MCF 10A (cell line): Measurements from ENCODE around the gene MAGEB6. TPM values are rescaled to one million over a fixed set of nuclear protein-coding genes. Genes with fewer than 3 reads are reported as not detected.

Experiments used
- BruUV-seq: library from RNA; stranded (reverse); fragments of 400-500 nt; replicated peaks from 2 replicates; lab custom pipeline; 2021; lab: Mats Ljungman, UMichigan
- CTCF ChIA-PET: fragments of 300-600 bp; sonication (Branson Sonifier 250); formaldehyde crosslinking; extraction: SDS; loops from one replicate; lab custom pipeline; 2021; ENCODE audit warnings: antibody characterized with exemption, inconsistent platforms; lab: Yijun Ruan, JAX
- POLR2A ChIA-PET: fragments of 300-600, 350-650 bp; sonication (Branson Sonifier 250); formaldehyde crosslinking; extraction: SDS; loops from one replicate; lab custom pipeline; 2020; ENCODE audit warnings: antibody characterized with exemption, inconsistent platforms; lab: Yijun Ruan, JAX
- DNase-seq: peaks from one replicate; pipeline ENCODE4 v3.0.0-alpha.2; 2018; ENCODE audit not compliant: unreplicated experiment
- H3K27ac Mint-ChIP-seq: one replicate; pipeline ENCODE4 v1.8.0; 2022; ENCODE audit warnings: mild to moderate bottlenecking, low read depth, mixed read lengths; ENCODE audit not compliant: unreplicated experiment
- H3K27me3 Mint-ChIP-seq: one replicate; pipeline ENCODE4 v1.8.0; 2022; ENCODE audit warnings: mixed read lengths; ENCODE audit not compliant: insufficient read depth, unreplicated experiment
- H3K36me3 Mint-ChIP-seq: one replicate; pipeline ENCODE4 v1.8.0; 2022; ENCODE audit warnings: mild to moderate bottlenecking, moderate library complexity, mixed read lengths; ENCODE audit not compliant: insufficient read depth, unreplicated experiment
- H3K4me1 Mint-ChIP-seq: one replicate; pipeline ENCODE4 v1.8.0; 2022; ENCODE audit warnings: mixed read lengths; ENCODE audit not compliant: insufficient read depth, unreplicated experiment
- H3K4me3 Mint-ChIP-seq: one replicate; pipeline ENCODE4 v1.8.0; 2022; ENCODE audit warnings: mild to moderate bottlenecking, moderate library complexity, mixed read lengths; ENCODE audit not compliant: unreplicated experiment
- H3K9me3 Mint-ChIP-seq: one replicate; pipeline ENCODE4 v1.8.0; 2022; ENCODE audit warnings: mixed read lengths; ENCODE audit not compliant: unreplicated experiment
- intact Hi-C: fragments of 100-400 bp; cut with micrococcal nuclease; formaldehyde crosslinking; loops from 2 replicates; pipeline ENCODE4 v1.14.1; 2022
- total RNA-seq: library from RNA; stranded (reverse); gene quantifications from 2 replicates; pipeline ENCODE4 v1.2.3, GENCODE V29; 2022
- TF ChIP-seq, protein P1 (sequence below): fragments of 200-600 bp; IDR thresholded peaks from one replicate; pipeline ENCODE4 v1.8.0; 2022; ENCODE audit warnings: antibody characterized with exemption, mild to moderate bottlenecking; ENCODE audit not compliant: unreplicated experiment

Gene MAGEB6
- total RNA-seq, 1 experiment from 2014 or later: not detected

DNA sequence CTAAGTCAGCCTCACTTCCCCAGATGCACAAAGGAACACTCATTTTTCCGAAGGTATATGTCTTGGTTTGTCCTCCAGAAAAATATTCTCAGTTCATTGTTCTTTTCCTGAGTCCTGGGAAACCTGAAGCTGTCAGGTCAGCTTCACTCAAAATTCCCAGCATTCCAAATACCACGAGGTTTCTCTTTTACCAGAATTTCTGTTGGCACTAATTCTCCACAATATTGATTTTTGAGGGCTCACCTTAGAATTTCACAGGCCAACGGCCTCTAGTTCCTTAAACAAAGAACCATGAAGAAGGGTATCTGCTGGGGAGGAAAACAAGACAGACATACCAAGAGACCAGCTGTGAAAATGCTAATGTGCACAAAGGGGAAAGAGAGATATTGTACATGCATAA lies 15.8 kb downstream of the MAGEB6 start:
- POLR2A ChIA-PET: no interaction called here
- no peak for DNase-seq
- no peaks in the 10 kb centered on the region for H3K4me1 Mint-ChIP-seq
- H3K9me3 Mint-ChIP-seq: peaks cover 3% of the 10 kb centered on the region
- CTCF ChIA-PET: no interaction called here
- H3K27ac Mint-ChIP-seq: no peak overlapping the region
- no TSS peak for BruUV-seq
- H3K36me3 Mint-ChIP-seq: no peaks in the 10 kb centered on the region
- TF ChIP-seq, protein P1, sequence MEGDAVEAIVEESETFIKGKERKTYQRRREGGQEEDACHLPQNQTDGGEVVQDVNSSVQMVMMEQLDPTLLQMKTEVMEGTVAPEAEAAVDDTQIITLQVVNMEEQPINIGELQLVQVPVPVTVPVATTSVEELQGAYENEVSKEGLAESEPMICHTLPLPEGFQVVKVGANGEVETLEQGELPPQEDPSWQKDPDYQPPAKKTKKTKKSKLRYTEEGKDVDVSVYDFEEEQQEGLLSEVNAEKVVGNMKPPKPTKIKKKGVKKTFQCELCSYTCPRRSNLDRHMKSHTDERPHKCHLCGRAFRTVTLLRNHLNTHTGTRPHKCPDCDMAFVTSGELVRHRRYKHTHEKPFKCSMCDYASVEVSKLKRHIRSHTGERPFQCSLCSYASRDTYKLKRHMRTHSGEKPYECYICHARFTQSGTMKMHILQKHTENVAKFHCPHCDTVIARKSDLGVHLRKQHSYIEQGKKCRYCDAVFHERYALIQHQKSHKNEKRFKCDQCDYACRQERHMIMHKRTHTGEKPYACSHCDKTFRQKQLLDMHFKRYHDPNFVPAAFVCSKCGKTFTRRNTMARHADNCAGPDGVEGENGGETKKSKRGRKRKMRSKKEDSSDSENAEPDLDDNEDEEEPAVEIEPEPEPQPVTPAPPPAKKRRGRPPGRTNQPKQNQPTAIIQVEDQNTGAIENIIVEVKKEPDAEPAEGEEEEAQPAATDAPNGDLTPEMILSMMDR: no peak
- intact Hi-C loops: no loop called here
- H3K27me3 Mint-ChIP-seq: no peaks in the 10 kb centered on the region
- H3K4me3 Mint-ChIP-seq: no peak overlapping the region

DNA sequence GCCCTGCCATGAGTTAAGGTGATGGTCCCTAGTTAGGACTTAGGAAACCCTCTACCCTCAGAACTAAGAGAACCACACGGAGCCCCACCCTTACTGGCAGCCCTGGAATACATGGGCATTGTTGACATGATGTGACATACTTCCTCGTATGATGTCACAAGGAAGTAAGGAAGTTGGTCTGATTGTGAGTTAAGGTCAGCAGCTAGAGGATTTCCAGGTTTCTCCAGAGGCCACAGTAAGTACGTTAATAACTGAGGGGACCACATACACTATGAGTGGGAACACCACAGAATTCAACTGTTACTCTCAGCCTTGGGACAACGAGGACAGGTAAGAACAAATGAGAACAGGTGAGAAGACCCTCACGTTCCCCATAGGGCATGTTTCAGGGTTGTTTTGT lies 23.6 kb downstream of the MAGEB6 start, which contains the start of gene MAGEB5:
Gene MAGEB5, plus strand, starts transcription at position 301 of the 400 bp plus-strand sequence. CDS start 1,133 bp downstream, outside the sequence.
- H3K4me3 Mint-ChIP-seq: no peak within 1 kb of the TSS
- ChIA-PET CTCF (no interaction called here), POLR2A (no interaction called here)
- H3K27ac Mint-ChIP-seq: no peak within 1 kb of the TSS
- H3K9me3 Mint-ChIP-seq: peaks cover 14% of the 10 kb centered on the region
- no peaks in the 10 kb centered on the region for H3K4me1 Mint-ChIP-seq
- no peaks in the 10 kb centered on the region for H3K36me3 Mint-ChIP-seq
- no peaks in the 10 kb centered on the region for H3K27me3 Mint-ChIP-seq
- TF ChIP-seq, protein P1: no peak
- no TSS peak for BruUV-seq
- intact Hi-C loops: no loop called here
- DNase-seq: no peak

DNA sequence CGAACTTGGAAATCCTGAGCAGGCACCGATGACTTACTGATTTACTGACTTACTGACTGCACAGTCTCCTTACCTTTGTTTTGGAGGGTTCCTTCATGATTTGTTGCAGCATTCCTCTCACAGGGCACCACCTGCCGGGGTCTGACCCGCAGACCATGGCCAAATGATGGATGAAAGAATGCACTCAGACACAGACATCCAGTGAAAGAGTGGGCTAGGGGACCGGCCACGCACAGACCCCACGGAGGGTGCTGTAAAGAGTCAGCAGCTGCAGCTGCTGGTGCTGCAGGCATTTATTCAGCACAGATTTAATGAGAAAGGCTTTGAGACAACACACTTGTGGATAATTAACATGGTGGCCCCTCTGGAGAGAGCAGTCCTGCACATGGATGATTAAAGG lies 27.1 kb downstream of the MAGEB6 start:
- TF ChIP-seq, protein P1: no peak
- BruUV-seq: no TSS peak
- H3K4me1 Mint-ChIP-seq: no peaks in the 10 kb centered on the region
- no peak overlapping the region for H3K4me3 Mint-ChIP-seq
- ChIA-PET POLR2A (no interaction called here), CTCF (no interaction called here)
- DNase-seq: no peak
- intact Hi-C loops: no loop called here
- H3K27ac Mint-ChIP-seq: no peak overlapping the region
- H3K27me3 Mint-ChIP-seq: no peaks in the 10 kb centered on the region
- H3K9me3 Mint-ChIP-seq: peaks cover 7% of the 10 kb centered on the region
- H3K36me3 Mint-ChIP-seq: no peaks in the 10 kb centered on the region

DNA sequence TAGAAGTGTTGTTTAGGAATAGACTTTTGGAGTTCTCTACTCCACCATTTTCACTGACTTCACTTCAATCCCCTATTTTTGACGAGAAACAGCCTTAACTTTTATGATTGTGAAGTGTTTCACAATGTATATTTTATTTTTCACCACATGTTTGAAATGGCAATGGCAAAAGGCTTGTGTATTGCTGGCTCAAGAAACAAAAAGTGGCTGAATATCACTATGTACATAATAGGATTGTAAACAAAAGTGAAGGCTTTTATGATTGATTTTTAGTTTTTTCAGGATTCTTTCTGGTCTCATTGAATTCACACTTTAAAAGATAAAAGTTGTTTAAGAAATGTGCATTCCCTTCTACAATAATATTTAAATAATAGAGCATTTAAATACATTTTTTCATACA lies 41.9 kb downstream of the MAGEB6 start:
- DNase-seq: no peak
- no peaks in the 10 kb centered on the region for H3K36me3 Mint-ChIP-seq
- no peaks in the 10 kb centered on the region for H3K27me3 Mint-ChIP-seq
- no peak overlapping the region for H3K4me3 Mint-ChIP-seq
- no peak overlapping the region for H3K27ac Mint-ChIP-seq
- TF ChIP-seq, protein P1: no peak
- H3K9me3 Mint-ChIP-seq: peaks cover 38% of the 10 kb centered on the region
- H3K4me1 Mint-ChIP-seq: no peaks in the 10 kb centered on the region
- intact Hi-C loops: no loop called here
- CTCF ChIA-PET: no interaction called here
- POLR2A ChIA-PET: no interaction called here
- no TSS peak for BruUV-seq

Other genes with a start within 250 kb of the MAGEB6 start
- not detected in 2 replicates for gene MAGEB18, start 54.1 kb upstream of the MAGEB6 start, total RNA-seq
- not detected in 2 replicates for gene MAGEB6B, start 31.8 kb upstream of the MAGEB6 start, total RNA-seq
- not detected in 2 replicates for gene MAGEB5, start 23.7 kb downstream of the MAGEB6 start, total RNA-seq